ENCODE data around the gene TMEM273. TPM values are rescaled to one million over a fixed set of nuclear protein-coding genes. Genes with fewer than 3 reads are reported as not detected.

Gene TMEM273
- total RNA-seq, 1 experiment from 2014 or later: not detected

GRCh38 chr10:49205206-49205605, 17.0 kb upstream of the TMEM273 start:
- POLR2A ChIA-PET: no interaction called here
- Histone ChIP-seq H3K9ac (ENCODE audit: low read length) (no peak overlapping the region), H3K4me3 (replicated peaks in 1 of 2; ENCODE audit: low read depth in 1 of 2, low read length in 2 of 2) (no peak overlapping the region), H2AFZ (ENCODE audit: low read depth, low read length, poor library complexity, severe bottlenecking) (no peak overlapping the region), H3K27me3 (ENCODE audit: insufficient read depth, low read length) (peaks cover 39% of the 10 kb centered on the region), H3K9me3 (ENCODE audit: control insufficient read depth in 1 of 2, insufficient read depth in 1 of 2, low read depth in 1 of 2, low read length in 2 of 2) (no peaks in the 10 kb centered on the region), H3K27ac (ENCODE audit: low read depth, low read length) (no peak overlapping the region), H3K4me2 (ENCODE audit: low read length) (no peak overlapping the region), H3K9me2 (ENCODE audit: insufficient read depth) (no peaks in the 10 kb centered on the region), H4K20me1 (ENCODE audit: insufficient read depth) (no peaks in the 10 kb centered on the region), H3K79me2 (ENCODE audit: insufficient read depth, low read length) (no peaks in the 10 kb centered on the region), H3K36me3 (ENCODE audit: control insufficient read depth in 1 of 2, insufficient read depth in 2 of 2, low read length in 2 of 2) (no peaks in the 10 kb centered on the region), H3K4me1 (ENCODE audit: control insufficient read depth in 1 of 2, insufficient read depth in 2 of 2, low read length in 2 of 2) (no peaks in the 10 kb centered on the region)
- no peak for TF ChIP-seq JUND (IDR thresholded peaks at IDR 0.05)
- no peak for TF ChIP-seq ELF1 (IDR thresholded peaks at IDR 0.05; ENCODE audit: borderline replicate concordance, low read depth)
- TF ChIP-seq POLR2A (IDR thresholded peaks at IDR 0.05; ENCODE audit: borderline replicate concordance, extremely low read depth, insufficient read depth, insufficient read length): no peak
- TF ChIP-seq CEBPB (IDR thresholded peaks at IDR 0.05; ENCODE audit: low read depth): no peak
- no peak for TF ChIP-seq ZNF274 (IDR thresholded peaks at IDR 0.05; ENCODE audit: low read depth, low read length)
- no peak for TF ChIP-seq ZFX (IDR thresholded peaks at IDR 0.05)
- TF ChIP-seq ATF3 (IDR thresholded peaks at IDR 0.05): no peak
- no peak for TF ChIP-seq RAD21 (IDR thresholded peaks at IDR 0.05; ENCODE audit: low read depth)
- TF ChIP-seq FOSL1 (IDR thresholded peaks at IDR 0.05; ENCODE audit: low read depth): no peak
- no peak for TF ChIP-seq EZH2 (IDR thresholded peaks at IDR 0.05)
- no peak for TF ChIP-seq MAX (IDR thresholded peaks at IDR 0.05)
- no peak for TF ChIP-seq EGR1 (IDR thresholded peaks at IDR 0.05; ENCODE audit: low read depth)
- no TSS peak for BruUV-seq (replicated peaks)
- ATAC-seq: no peak
- intact Hi-C loops (cut with micrococcal nuclease): no loop called here
- CTCF ChIA-PET: no interaction called here
- RAD21 ChIA-PET (ENCODE audit: low non-redundant PET in 1 of 2, low total read pairs in 2 of 2, uncharacterized antibody in 2 of 2, unreplicated experiment in 2 of 2): no interaction called here
- DNase-seq (ENCODE audit: low read depth, low spot score): no peak

GRCh38 chr10:49204119-49204518, 15.9 kb upstream of the TMEM273 start:
- Histone ChIP-seq H3K9me2 (ENCODE audit: insufficient read depth) (no peaks in the 10 kb centered on the region), H3K4me2 (ENCODE audit: low read length) (no peak overlapping the region), H3K27me3 (ENCODE audit: insufficient read depth, low read length) (peaks cover 50% of the 10 kb centered on the region), H3K36me3 (ENCODE audit: control insufficient read depth in 1 of 2, insufficient read depth in 2 of 2, low read length in 2 of 2) (no peaks in the 10 kb centered on the region), H4K20me1 (ENCODE audit: insufficient read depth) (no peaks in the 10 kb centered on the region), H3K4me3 (replicated peaks in 1 of 2; ENCODE audit: low read depth in 1 of 2, low read length in 2 of 2) (no peak overlapping the region), H3K9ac (ENCODE audit: low read length) (no peak overlapping the region), H3K79me2 (ENCODE audit: insufficient read depth, low read length) (no peaks in the 10 kb centered on the region), H2AFZ (ENCODE audit: low read depth, low read length, poor library complexity, severe bottlenecking) (no peak overlapping the region), H3K9me3 (ENCODE audit: control insufficient read depth in 1 of 2, insufficient read depth in 1 of 2, low read depth in 1 of 2, low read length in 2 of 2) (no peaks in the 10 kb centered on the region), H3K4me1 (ENCODE audit: control insufficient read depth in 1 of 2, insufficient read depth in 2 of 2, low read length in 2 of 2) (no peaks in the 10 kb centered on the region), H3K27ac (ENCODE audit: low read depth, low read length) (no peak overlapping the region)
- no TSS peak for BruUV-seq (replicated peaks)
- no peak for TF ChIP-seq ZFX (IDR thresholded peaks at IDR 0.05)
- ChIA-PET RAD21 (ENCODE audit: low non-redundant PET in 1 of 2, low total read pairs in 2 of 2, uncharacterized antibody in 2 of 2, unreplicated experiment in 2 of 2) (no interaction called here), POLR2A (no interaction called here), CTCF (no interaction called here)
- ATAC-seq (no peak), DNase-seq (ENCODE audit: low read depth, low spot score) (no peak)
- intact Hi-C loops (cut with micrococcal nuclease): no loop called here
